ENCODE measurements around the gene CDH23.

CDH23 gene

DNA sequence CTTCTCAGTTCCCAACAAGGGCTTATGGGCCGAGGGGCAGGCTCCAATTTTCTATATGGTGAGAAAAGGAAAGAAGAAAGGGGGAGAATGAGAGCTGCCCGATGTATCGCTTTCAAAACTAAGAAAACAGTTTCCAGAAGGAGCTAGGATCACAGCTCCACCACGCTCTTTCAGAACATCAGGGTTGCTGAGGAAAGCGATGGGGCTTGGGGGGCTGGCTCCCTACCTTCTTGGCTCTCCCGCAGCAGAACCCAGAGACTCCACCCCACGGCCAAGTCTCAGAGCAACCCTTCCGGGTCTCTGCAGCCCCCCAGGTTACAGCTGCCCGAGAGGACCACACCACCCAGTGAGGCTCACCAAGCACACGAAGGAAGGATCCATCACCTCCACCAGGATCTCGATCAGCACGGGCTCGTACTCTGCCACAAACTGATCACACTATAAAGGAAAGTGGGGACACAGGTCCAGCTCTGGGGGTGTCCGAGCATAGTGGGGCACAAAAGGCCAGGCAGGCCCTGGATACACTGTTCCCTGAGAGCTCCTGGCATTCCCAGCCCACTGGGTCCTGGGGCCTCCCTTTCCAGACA is 422.0 kb downstream of the CDH23 start:
- no peak for DNase-seq (ENCODE audit: low read depth)

GRCh38 chr10:71819441-71819861 is 422.7 kb downstream of the CDH23 start:
- no peak for DNase-seq (ENCODE audit: low read depth)

DNA sequence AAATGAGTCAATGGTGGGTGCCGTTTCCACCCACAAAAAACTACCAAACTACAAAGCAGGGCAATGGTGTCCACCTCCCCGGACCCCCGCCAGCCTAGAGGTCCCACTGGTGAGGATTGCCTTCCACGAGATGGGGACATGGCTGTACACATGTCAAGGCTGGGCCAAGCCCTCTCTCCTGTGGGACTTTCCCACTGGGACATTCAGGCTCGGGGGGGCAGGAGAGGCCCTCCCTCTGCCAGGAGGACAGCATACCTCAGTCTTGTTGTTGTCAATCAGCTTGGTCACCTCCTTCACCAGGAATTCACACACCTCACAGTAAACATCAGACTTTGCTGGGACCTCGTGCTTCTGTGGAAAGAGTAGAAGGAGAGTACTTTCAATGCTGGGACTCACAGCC is 423.3 kb downstream of the CDH23 start:
- DNase-seq (ENCODE audit: low read depth): no peak

DNA sequence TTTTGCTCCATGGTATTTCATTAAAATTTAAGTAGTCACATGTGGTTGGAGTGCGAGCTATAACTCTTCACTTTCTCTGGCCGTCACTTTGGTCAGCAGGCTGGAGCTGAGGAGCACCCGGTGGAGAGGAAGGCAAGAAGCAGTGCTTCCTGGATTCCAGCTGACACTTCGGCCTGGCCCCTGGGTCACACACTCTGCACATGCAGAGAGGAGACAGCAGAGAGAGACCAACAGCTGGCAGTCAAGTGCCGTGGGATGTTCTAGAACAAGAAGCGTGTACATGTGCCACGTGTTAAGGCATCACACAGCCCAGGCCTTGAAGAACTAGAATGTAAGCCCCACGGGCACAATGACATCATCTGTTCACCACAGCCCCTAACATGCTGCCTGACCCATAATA is 424.2 kb downstream of the CDH23 start:
- no peak for DNase-seq (ENCODE audit: low read depth)

GRCh38 chr10:71821909-71822763 is 425.4 kb downstream of the CDH23 start:
- DNase-seq (ENCODE audit: low read depth): no peak

- DNase-seq (ENCODE audit: low read depth): no peak
Observed at GRCh38 chr10:71823356-71823755, 426.6 kb downstream of the CDH23 start.

DNA sequence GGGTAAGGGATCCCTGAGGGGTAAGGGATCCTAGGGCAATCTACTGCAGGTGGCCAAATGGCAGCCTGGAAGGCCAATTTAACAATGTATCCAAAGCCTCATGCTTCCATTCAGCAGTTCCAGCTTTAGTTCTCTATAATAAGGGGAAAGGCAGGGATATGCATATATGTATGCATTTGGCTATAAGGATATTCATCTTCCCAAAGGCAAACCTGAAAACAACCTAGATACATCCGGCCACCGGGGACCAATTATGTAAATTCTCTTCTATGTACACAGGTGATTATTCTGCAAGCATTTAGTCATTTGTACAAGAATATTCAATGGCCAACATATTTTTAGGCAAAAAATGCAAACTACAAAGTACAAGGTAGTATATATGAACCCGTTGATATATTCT is 427.6 kb downstream of the CDH23 start:
- DNase-seq (ENCODE audit: low read depth): no peak

DNA sequence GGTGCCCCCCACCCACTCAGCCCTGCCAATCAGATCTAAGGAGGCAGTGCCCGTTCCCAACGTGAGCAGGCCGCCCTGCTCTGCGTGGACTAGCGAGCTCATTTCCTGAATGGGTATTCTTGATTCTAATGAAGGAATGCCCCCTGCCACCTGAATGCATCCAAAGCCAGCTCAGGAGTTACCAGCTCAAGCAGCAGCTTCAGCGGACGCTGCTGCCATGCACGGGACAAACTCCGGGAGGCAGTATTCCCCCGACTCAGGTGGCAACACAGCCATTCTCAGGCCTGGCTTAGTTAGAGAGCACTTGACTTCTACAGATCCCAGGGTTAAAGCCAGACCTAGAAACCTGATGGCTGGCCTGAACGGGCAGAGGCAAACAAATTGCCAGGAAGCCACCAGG is 428.5 kb downstream of the CDH23 start:
- DNase-seq (ENCODE audit: low read depth): no peak

DNA sequence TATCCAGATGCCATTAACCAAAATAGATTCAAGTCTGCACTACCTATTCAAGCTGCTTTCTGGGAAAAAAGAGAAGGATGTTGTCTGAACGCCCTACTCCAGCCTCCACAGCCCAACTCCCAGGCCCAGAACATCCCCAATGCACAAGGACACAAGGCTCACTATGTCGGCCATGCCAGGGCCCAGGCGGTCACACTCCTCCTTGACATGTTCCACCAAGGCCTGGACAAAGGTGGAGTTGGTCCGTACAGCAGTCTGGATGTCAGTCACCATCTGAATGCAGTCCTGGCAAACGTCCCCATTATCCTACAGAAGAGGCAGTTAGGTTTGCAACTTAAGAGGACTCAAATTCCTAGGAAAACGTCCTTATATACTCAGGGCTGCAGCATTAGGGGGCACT is 431.1 kb downstream of the CDH23 start:
- DNase-seq (ENCODE audit: low read depth): no peak

DNA sequence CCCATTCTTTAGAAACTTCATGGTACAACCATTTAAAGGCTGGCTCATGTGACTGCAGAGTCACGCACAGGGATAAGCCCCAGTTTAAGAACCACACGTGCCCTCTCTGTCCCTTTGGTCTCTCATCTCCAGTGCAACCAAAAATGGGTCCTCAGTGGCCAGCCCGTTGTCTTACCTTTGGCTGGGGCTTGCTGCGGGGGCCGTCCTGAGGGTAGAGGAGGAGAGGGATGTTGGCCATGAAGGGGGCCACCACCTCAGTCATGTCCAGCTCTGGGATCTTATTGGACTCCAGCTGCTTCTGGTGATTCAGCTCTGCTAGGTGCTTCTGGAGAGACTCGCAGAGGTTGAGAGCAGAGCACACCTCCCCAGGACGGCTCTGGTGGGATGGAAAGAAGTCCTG is 432.0 kb downstream of the CDH23 start:
- DNase-seq (ENCODE audit: low read depth): no peak

GRCh38 chr10:71829171-71829570 is 432.5 kb downstream of the CDH23 start:
- DNase-seq (ENCODE audit: low read depth): no peak

GRCh38 chr10:71829896-71830295 is 433.2 kb downstream of the CDH23 start:
- no peak for DNase-seq (ENCODE audit: low read depth)

- no peak for DNase-seq (ENCODE audit: low read depth)
Observed at GRCh38 chr10:71830726-71831125, 434.0 kb downstream of the CDH23 start.

- no peak for DNase-seq (ENCODE audit: low read depth)
Observed at GRCh38 chr10:71831646-71832552, 435.2 kb downstream of the CDH23 start.

GRCh38 chr10:71832967-71833366 is 436.2 kb downstream of the CDH23 start:
- DNase-seq (ENCODE audit: low read depth): no peak

DNA sequence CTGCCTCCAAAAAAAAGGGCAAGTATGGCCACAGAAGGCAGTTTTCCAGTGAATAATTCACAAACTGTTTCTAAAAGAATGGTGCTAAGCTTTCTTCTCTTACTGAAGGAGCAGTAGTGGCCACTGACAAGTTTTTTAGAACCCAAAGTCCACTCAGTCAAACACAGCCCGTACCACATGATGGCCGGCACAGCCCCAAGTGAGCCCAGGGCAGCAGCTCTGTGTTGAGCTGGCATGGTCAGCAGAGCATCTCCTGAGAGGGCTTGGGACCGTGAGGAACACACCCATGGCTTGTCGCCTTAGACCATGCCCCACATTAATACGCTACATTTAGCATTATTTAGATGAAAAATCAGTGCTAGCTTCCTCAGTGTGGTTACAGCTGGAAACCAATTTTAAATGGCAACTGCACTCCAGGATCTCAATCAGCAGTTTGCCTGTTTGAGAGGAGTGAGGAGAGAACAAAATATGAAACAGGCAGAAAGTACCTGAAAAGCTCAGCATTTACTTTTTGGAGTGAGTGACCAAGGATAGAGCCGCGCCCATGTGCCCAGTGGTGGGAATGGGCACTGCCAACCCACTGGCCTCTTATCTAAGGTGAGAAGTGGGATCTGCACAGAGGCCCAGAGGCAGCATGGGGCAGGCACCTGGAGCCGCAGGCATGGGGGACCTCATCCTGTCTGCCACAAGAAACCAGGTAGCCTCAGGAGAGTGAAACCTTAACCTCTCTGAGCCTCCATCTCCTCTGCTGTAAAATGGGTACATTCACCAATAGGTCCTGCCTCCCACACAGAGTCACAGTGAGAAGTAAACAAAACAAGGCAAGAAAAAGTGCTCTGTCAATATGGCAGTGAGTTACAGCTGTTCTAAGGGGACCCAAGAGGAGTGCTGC is 437.0 kb downstream of the CDH23 start:
- DNase-seq (ENCODE audit: low read depth): no peak

DNA sequence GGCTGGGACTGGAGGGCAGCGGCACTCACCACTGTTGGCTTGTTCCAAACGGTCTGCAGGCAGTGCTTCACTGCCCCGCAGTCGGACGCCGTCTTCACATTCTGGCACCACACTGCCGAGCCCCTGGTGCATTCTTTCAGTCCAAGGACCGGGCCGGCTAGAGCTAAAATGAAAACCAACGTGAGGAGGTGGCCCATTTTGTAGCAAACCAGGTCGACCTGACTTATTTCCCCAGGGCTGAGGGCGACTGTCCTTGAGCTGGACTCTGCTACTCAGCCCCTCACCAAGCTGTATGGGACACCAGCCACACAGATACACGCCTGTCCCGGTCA is 437.6 kb downstream of the CDH23 start:
- DNase-seq (ENCODE audit: low read depth): no peak

GRCh38 chr10:71835671-71836595 is 439.2 kb downstream of the CDH23 start:
- no peak for DNase-seq (ENCODE audit: low read depth)

DNA sequence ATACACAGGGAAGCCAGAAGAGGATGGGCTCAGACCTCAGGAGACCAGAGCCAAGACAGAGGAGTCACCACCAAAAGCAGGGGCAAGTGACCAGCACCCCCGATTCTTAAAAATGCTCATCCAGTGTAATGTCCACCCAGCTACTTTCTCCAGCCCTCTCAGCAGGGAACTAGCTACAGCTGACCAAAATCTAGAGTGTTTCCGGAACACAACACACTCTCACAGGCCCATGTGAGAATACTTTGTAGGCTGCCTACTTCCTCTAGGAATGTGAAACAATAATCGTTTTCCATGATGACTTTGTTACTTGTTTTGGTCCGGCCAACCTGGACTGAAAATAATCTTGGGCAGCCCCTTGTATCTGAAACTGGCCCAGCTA is 439.9 kb downstream of the CDH23 start:
- DNase-seq (ENCODE audit: low read depth): no peak

GRCh38 chr10:71837098-71837827 is 440.5 kb downstream of the CDH23 start:
- DNase-seq (ENCODE audit: low read depth): no peak

Data from stimulated activated CD8-positive, alpha-beta memory T cell treated with anti-CD3 and anti-CD28 coated beads, Interleukin-12 subunit alpha, Interleukin-12 subunit beta, amount 100 ng/mL, for 4 hours (primary cell).